IgD-negative memory B cell (primary cell): ENCODE data around the gene HSPG2. TPM values are rescaled to one million over a fixed set of nuclear protein-coding genes. Genes with fewer than 3 reads are reported as not detected.
"Not testable (repeated sequence)": the region's sequence is repeated elsewhere in the genome, so short reads cannot be mapped to it uniquely, and the experiment has no call there.

Experiments used
- H3K27ac Mint-ChIP-seq, 3 donors: one replicate each; pipeline ENCODE4 v1.8.0; 2020 to 2022; ENCODE audit warnings: mild to moderate bottlenecking in 3 of 3, mixed read lengths in 3 of 3, moderate library complexity in 1 of 3
- H3K27me3 Mint-ChIP-seq: one replicate; pipeline ENCODE4 v1.8.0; 2021; ENCODE audit warnings: mixed read lengths
- H3K36me3 Mint-ChIP-seq: one replicate; pipeline ENCODE4 v1.8.0; 2020; ENCODE audit warnings: mild to moderate bottlenecking, mixed read lengths
- H3K4me1 Mint-ChIP-seq, 3 donors: one replicate each; pipeline ENCODE4 v1.8.0; 2020 to 2022; ENCODE audit warnings: mixed read lengths in 3 of 3, mild to moderate bottlenecking in 1 of 3
- H3K4me3 Mint-ChIP-seq, 4 donors: one replicate each; pipeline ENCODE4 v1.8.0; 2020 to 2022; ENCODE audit warnings: mild to moderate bottlenecking in 4 of 4, mixed read lengths in 4 of 4, moderate library complexity in 3 of 4
- H3K9me3 Mint-ChIP-seq, 3 donors: one replicate each; pipeline ENCODE4 v1.8.0; 2020 to 2021; ENCODE audit warnings: mixed read lengths in 3 of 3, mild to moderate bottlenecking in 1 of 3
- polyA plus RNA-seq: library from polyadenylated mRNA; unstranded; fragments of 300-500 nt; fragmentation: Illumina TruSeq; gene quantifications from one replicate; pipeline ENCODE4 v1.2.3, GENCODE V29; 2021

The HSPG2 gene
- polyA plus RNA-seq, 1 donor from 2014 or later: 0.90 TPM

DNA sequence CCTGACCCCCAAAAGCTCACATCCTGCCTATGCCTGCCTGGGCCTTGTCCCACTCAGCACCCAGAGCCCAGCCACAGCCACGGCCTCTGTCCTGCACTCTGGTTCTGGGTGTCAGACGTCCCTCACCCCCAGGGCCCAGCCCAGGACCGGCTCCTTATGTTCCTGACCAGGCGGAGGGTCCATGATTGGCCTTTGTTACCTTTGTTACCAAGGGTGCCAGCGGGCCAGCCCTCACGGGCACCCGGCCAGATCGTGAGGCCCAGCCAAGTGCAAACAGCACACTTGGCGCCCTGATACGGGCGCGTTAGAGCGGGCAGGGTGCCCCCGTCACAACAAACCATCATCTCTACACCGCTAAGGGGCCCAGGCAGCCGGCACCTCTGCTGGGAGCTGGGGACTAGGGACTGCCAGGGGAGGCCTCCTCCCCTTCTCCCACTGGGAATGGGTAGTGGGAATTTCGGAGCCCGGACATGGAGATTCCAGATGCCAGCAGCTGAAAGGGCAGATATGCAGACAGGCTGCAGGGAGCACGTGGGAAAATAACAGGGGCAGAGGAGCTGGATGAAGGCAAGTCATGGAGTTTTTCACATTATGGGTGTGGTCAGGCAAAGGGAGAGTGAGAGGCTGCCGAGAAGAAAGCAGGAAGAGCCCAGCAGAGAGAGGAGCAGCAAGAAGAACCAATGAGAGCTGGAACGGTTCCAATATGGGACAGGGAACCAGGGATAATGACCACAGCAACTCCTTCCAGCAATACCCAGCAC lies 22.1 kb downstream of the HSPG2 start:
- Mint-ChIP-seq H3K36me3 (no peaks in the 10 kb centered on the region), H3K27me3 (no peaks in the 10 kb centered on the region), H3K9me3 (no peaks in the 10 kb centered on the region), H3K4me3 (no peak overlapping the region), H3K27ac (peak overlapping the region in 1 of 3 donors; percentile 77), H3K4me1 (peaks cover 0 to 5% (median 2%) of the 10 kb centered on the region in 3 donors)

DNA sequence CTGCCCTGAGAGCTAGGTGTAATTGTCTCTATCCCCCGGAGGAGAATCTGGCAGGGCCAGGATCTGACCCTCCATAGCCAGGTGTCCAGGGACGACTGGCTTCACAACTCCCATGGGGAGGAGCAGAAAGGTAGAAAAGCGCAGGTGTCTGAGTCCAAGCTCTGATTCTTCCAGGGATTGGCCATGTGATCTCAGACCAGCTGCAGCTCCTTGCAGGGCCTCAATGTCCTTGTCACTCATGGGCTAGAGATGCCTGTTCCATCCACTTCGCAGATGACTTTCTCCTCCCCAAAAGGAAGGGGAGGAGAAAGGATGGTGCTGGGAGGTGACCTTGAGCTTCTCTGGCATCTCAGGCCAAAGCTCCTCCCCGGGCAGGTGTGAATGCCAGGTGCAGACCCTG lies 22.7 kb downstream of the HSPG2 start:
- Mint-ChIP-seq H3K4me1 (peaks cover 0 to 7% (median 4%) of the 10 kb centered on the region in 3 donors), H3K4me3 (no peak overlapping the region), H3K27ac (no peak overlapping the region), H3K36me3 (no peaks in the 10 kb centered on the region), H3K9me3 (no peaks in the 10 kb centered on the region), H3K27me3 (no peaks in the 10 kb centered on the region)

DNA sequence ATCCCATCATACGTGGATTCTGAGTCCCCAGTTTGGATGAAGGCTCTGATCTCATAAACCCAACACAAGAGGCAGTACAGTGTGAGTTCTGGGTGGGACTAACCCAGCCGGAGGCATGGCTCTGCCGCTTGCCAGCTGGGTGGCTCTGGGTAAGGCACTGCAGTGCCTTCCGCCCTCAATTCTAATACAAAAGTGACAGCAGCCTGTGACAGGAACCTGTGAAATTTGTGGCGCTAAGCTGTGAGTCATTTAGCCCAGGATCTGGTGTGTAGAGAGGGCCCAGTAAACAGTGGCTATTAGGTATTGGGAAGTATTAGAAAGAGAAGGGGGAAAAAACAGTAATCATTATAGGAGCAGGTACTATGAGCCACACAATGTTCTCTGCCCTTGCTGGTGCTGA lies 23.3 kb downstream of the HSPG2 start:
- H3K4me1 Mint-ChIP-seq: peaks cover 0 to 7% (median 4%) of the 10 kb centered on the region in 3 donors
- H3K9me3 Mint-ChIP-seq: no peaks in the 10 kb centered on the region
- no peak overlapping the region for H3K27ac Mint-ChIP-seq
- no peak overlapping the region for H3K4me3 Mint-ChIP-seq
- no peaks in the 10 kb centered on the region for H3K27me3 Mint-ChIP-seq
- H3K36me3 Mint-ChIP-seq: no peaks in the 10 kb centered on the region

DNA sequence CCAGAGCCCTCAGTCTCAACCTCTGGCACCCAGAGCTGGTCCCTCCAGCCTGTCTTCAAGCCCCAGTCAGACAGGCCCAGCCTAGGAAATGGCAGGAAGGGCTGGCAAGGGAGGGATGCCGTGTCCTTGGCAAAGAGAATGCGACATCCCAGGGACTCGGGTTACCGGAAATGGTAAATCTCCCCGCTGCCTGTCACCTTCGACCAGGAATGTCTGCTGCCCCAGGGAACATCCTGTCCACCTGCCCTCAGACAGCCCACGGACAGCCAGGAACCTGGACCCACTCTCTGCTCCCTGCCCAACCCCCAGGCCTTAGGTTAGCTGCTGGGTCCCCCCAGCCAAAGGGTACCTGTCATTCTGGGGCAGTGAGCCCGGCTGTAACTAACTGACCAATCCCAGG lies 23.9 kb downstream of the HSPG2 start:
- H3K9me3 Mint-ChIP-seq: no peaks in the 10 kb centered on the region

GRCh38 chr1:21912038-21912758 lies 24.9 kb downstream of the HSPG2 start:
- Mint-ChIP-seq H3K27ac (no peak overlapping the region), H3K36me3 (no peaks in the 10 kb centered on the region), H3K27me3 (no peaks in the 10 kb centered on the region), H3K4me3 (no peak overlapping the region), H3K9me3 (no peaks in the 10 kb centered on the region), H3K4me1 (peaks cover 0 to 7% (median 4%) of the 10 kb centered on the region in 3 donors)

More for the DNA sequence above, 23.9 kb downstream of the HSPG2 start:
- H3K36me3 Mint-ChIP-seq: no peaks in the 10 kb centered on the region
- H3K27me3 Mint-ChIP-seq: no peaks in the 10 kb centered on the region
- peaks cover 0 to 7% (median 4%) of the 10 kb centered on the region in 3 donors for H3K4me1 Mint-ChIP-seq
- no peak overlapping the region for H3K27ac Mint-ChIP-seq
- H3K4me3 Mint-ChIP-seq: no peak overlapping the region

DNA sequence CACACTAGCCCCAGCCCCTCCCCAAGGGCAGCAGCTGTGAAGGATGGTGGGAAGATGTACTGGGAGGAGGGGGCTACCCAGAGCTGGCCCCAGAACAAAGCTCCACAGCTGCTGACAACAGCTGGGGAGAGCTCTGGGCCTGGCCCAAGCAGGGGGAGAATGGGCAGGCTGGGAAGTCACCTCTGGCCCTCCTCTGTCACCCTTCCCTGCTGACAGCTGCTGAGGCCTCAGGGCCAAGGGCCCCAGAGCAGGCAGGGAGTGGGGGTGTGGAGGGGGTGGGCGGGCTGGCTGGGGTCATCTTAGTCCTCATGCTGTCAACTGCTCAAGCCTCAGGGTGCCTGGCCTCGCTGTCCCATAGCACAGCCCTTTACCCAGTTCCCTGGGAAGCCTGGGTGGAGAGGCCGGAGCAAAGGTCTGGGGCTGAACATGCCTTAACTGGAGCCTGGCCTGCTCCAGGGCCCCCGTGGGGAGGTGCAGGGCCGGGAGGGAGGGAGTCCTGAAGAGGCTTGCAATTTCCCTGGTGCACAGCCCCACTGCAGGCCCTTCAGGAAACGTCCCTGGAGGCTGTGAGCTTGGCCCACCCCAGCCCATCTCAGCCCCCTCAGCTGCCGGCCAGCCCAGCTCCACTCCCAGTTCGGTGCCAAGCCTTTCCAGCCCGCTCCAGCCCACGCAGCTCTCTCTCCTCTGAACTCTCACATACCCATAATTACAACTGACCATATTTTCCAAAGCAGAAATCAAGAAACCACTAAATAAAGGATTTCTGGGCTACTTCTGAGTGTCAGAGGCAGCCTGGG lies 25.7 kb downstream of the HSPG2 start:
- H3K27ac Mint-ChIP-seq: no peak overlapping the region

DNA sequence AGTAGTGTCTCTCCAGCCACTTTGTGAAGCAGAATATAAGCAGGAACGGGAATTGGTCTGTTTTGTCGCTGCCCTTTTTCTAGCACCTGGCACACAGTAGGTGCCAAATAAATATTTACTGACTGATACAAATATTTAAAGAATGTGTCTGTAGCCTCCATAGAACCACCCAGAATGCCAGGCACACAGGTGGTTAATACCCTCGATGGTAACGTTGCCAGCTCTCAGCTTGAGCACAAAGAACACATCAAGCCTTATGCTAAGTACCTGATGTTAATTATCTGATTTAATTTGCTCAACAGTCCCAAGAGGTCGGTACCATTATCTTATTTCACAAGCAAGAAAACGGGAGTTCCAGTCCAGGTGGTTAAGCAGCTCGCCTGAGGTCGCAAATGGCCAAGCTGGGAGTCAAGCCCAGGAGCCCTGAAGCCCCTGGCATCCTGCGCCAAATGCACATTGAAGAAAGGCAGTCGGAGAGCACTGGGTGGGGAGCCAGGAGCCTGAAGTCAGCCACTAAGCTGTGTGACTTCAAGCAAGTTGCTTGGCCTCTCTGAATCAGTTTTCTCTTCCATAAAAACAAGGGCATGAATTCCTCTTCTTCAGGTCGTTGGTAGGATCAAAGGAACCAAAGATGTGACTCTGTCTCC lies 26.4 kb downstream of the HSPG2 start:
- Mint-ChIP-seq H3K27me3 (no peaks in the 10 kb centered on the region), H3K4me1 (peaks cover 0 to 7% (median 4%) of the 10 kb centered on the region in 3 donors), H3K36me3 (no peaks in the 10 kb centered on the region), H3K9me3 (no peaks in the 10 kb centered on the region), H3K4me3 (no peak overlapping the region), H3K27ac (no peak overlapping the region)

More for the DNA sequence above, 25.7 kb downstream of the HSPG2 start:
- H3K27me3 Mint-ChIP-seq: no peaks in the 10 kb centered on the region
- no peaks in the 10 kb centered on the region for H3K9me3 Mint-ChIP-seq
- no peak overlapping the region for H3K4me3 Mint-ChIP-seq
- H3K4me1 Mint-ChIP-seq: peaks cover 0 to 7% (median 4%) of the 10 kb centered on the region in 3 donors
- no peaks in the 10 kb centered on the region for H3K36me3 Mint-ChIP-seq

DNA sequence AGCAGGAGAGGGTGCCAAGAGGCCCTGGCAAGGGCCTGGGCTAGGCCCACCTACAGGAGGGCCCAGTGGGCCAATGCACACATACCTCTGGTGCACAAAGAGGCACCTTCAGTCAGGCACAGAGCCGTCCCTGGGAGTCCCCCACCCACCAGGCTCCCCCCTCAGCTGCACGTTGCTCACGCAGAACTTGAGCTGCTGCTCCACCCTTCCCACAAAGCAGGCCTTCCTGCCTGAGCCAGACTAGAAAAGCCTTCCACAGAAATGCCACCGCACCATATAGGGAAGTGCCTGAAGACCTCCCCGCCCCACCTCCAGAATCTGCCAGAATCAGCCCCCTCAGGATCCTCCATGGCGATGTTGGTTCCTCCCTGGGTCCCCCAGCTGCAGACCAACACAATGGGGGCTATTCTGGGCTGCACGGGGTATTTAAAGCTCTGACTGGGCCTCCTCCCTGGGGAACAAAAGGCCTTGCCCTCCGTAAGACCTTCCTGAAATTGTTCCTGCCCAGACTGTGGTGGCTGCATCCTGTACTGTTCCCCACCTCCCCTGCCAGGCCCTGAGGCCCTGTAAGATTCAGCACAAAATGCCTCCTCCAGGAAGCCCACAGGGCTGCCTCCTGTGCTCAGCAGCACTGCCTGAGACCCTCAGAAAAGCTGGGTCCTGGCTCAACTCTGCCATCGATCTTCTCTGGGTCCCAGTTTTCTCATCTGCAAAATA lies 27.2 kb downstream of the HSPG2 start:
- H3K4me3 Mint-ChIP-seq: no peak overlapping the region
- H3K27ac Mint-ChIP-seq: no peak overlapping the region

GRCh38 chr1:21909286-21909759 lies 27.8 kb downstream of the HSPG2 start:
- Mint-ChIP-seq H3K27ac (no peak overlapping the region), H3K9me3 (no peaks in the 10 kb centered on the region), H3K36me3 (no peaks in the 10 kb centered on the region), H3K4me3 (no peak overlapping the region), H3K4me1 (peaks cover 0 to 7% (median 4%) of the 10 kb centered on the region in 3 donors), H3K27me3 (no peaks in the 10 kb centered on the region)

More for the DNA sequence above, 27.2 kb downstream of the HSPG2 start:
- Mint-ChIP-seq H3K9me3 (no peaks in the 10 kb centered on the region), H3K36me3 (no peaks in the 10 kb centered on the region), H3K27me3 (no peaks in the 10 kb centered on the region), H3K4me1 (peaks cover 0 to 7% (median 4%) of the 10 kb centered on the region in 3 donors)

GRCh38 chr1:21907737-21908534 lies 29.2 kb downstream of the HSPG2 start:
- H3K4me1 Mint-ChIP-seq, H3K9me3 Mint-ChIP-seq, H3K4me3 Mint-ChIP-seq, H3K36me3 Mint-ChIP-seq, H3K27me3 Mint-ChIP-seq: not testable (repeated sequence)
- H3K27ac Mint-ChIP-seq: peak overlapping the region in 1 of 3 donors; percentile 24

- Mint-ChIP-seq H3K4me1 (peaks cover 0 to 7% (median 4%) of the 10 kb centered on the region in 3 donors), H3K9me3 (no peaks in the 10 kb centered on the region), H3K27me3 (no peaks in the 10 kb centered on the region), H3K4me3 (no peak overlapping the region), H3K27ac (no peak overlapping the region), H3K36me3 (no peaks in the 10 kb centered on the region)
Observed at GRCh38 chr1:21907079-21907418, 30.1 kb downstream of the HSPG2 start.

DNA sequence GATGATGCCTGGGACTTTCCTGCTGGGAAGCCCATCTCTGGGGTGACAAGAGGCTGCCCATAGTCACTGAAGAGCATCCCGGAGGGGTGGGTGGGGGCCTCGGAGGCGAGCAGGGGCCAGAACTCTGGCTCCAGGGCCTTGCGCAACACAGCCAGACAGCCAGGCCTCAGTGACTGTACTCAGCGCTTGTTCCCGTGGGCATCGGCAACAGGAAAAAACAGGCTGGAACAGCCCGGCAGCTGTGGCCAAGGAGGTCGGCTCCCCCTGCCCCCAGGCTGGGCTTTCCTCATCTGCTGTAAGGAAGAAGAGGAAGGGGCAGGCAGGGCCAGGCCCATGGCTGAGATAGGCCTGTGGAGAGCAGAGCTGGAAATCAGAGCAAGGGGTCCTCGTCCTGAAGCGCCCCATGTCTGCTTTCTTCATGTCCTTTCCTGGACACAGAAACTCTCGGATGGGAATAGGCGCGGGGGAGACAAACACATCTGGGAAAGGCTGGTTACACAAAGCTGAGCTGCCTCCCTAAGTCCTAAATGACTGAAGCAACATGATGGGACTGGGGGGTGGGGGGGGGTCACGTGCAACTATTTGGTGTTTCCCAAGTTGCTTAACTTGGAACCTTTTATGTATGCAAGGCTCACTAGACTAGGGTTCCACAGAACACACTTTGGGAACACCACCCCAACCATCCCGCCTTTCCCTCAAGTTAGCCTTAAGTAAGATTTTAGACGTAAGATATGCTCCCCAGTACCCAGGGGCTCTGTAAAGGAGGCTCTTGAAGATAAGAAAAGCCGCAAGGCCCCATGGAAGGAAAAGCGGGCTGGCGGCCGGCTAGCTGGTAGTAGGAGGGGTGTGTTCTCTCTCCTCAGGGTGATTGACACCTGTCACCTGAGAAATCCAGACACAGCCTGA lies 30.7 kb downstream of the HSPG2 start:
- Mint-ChIP-seq H3K36me3 (no peaks in the 10 kb centered on the region), H3K4me1 (peaks cover 0 to 6% (median 4%) of the 10 kb centered on the region in 3 donors), H3K27me3 (no peaks in the 10 kb centered on the region), H3K4me3 (no peak overlapping the region), H3K9me3 (no peaks in the 10 kb centered on the region), H3K27ac (no peak overlapping the region)
